ENCODE measurements around the gene GNAZ. TPM values are rescaled to one million over a fixed set of nuclear protein-coding genes. Genes with fewer than 3 reads are reported as not detected.

GNAZ gene
- polyA plus RNA-seq, 1 donor from 2014 or later: 52.0 TPM

DNA sequence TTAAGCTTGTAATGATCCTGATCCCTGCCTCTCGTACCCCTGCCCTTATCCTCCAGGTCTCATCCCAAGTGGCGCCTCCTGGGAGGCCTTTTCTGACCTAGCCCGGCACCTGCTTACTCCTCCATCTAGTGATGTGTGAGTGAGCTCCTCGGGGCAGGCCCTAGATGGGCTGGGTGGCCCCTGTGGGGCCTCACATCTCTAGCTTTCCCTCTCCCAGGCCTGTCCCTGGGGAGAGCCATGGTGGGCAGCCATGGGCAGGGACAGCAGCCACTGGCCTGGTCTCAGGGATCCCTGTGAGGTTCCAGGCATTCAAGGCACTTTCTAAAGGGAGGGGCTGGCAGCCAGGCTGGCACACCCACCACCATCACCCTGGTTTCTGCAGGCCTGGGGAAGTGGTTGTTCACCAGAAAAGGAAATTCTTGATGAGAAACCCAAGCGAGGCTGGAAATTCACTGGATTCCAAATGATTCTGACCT lies 27.9 kb downstream of the GNAZ start:
- no peak overlapping the region for H3K4me3 ChIP-seq (ENCODE audit: low read length)
- H3K9me2 ChIP-seq (ENCODE audit: insufficient read depth, low read length): no peaks in the 10 kb centered on the region
- no peak overlapping the region for H2AFZ ChIP-seq (ENCODE audit: low read depth, low read length)
- no peaks in the 10 kb centered on the region for H3K36me3 ChIP-seq (ENCODE audit: insufficient read depth, low read length)
- no peak overlapping the region for H3K9ac ChIP-seq (ENCODE audit: low read length)
- H3K27ac ChIP-seq (ENCODE audit: low read length): no peak overlapping the region
- H3K9me3 ChIP-seq (ENCODE audit: low read length): no peaks in the 10 kb centered on the region
- H4K20me1 ChIP-seq (ENCODE audit: insufficient read depth): no peaks in the 10 kb centered on the region
- H3K79me2 ChIP-seq (replicated peaks; ENCODE audit: insufficient read depth, low read length): peaks cover 9% of the 10 kb centered on the region
- H3K27me3 ChIP-seq (ENCODE audit: insufficient read depth, low read depth, low read length): no peaks in the 10 kb centered on the region
- no peak overlapping the region for H3K4me2 ChIP-seq (ENCODE audit: low read length)
- TF ChIP-seq RAD21 (conservative IDR thresholded peaks at IDR 0.05) (no peak), EZH2 (IDR thresholded peaks at IDR 0.05; ENCODE audit: borderline replicate concordance, insufficient read depth, low read length, poor library complexity, severe bottlenecking) (no peak), POLR2AphosphoS5 (IDR thresholded peaks at IDR 0.05) (no peak), EP300 (conservative IDR thresholded peaks at IDR 0.05; ENCODE audit: poor library complexity, severe bottlenecking) (no peak), SMC3 (conservative IDR thresholded peaks at IDR 0.05; ENCODE audit: poor library complexity) (no peak), CTCF (IDR thresholded peaks at IDR 0.05; ENCODE audit: poor library complexity, severe bottlenecking) (no peak), TAF1 (IDR thresholded peaks at IDR 0.05; ENCODE audit: low read depth) (no peak)
- TF ChIP-seq, protein P1, sequence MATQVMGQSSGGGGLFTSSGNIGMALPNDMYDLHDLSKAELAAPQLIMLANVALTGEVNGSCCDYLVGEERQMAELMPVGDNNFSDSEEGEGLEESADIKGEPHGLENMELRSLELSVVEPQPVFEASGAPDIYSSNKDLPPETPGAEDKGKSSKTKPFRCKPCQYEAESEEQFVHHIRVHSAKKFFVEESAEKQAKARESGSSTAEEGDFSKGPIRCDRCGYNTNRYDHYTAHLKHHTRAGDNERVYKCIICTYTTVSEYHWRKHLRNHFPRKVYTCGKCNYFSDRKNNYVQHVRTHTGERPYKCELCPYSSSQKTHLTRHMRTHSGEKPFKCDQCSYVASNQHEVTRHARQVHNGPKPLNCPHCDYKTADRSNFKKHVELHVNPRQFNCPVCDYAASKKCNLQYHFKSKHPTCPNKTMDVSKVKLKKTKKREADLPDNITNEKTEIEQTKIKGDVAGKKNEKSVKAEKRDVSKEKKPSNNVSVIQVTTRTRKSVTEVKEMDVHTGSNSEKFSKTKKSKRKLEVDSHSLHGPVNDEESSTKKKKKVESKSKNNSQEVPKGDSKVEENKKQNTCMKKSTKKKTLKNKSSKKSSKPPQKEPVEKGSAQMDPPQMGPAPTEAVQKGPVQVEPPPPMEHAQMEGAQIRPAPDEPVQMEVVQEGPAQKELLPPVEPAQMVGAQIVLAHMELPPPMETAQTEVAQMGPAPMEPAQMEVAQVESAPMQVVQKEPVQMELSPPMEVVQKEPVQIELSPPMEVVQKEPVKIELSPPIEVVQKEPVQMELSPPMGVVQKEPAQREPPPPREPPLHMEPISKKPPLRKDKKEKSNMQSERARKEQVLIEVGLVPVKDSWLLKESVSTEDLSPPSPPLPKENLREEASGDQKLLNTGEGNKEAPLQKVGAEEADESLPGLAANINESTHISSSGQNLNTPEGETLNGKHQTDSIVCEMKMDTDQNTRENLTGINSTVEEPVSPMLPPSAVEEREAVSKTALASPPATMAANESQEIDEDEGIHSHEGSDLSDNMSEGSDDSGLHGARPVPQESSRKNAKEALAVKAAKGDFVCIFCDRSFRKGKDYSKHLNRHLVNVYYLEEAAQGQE (IDR thresholded peaks at IDR 0.05; ENCODE audit: borderline replicate concordance): no peak
- H3F3A ChIP-seq (ENCODE audit: insufficient read depth, low read length, poor library complexity, severe bottlenecking): no peaks in the 10 kb centered on the region

- Histone ChIP-seq H3K27me3 (ENCODE audit: insufficient read depth, low read depth, low read length) (no peaks in the 10 kb centered on the region), H3K9me2 (ENCODE audit: insufficient read depth, low read length) (no peaks in the 10 kb centered on the region), H3K4me2 (ENCODE audit: low read length) (no peak overlapping the region), H2AFZ (ENCODE audit: low read depth, low read length) (no peak overlapping the region), H3K9ac (ENCODE audit: low read length) (no peak overlapping the region), H3K9me3 (ENCODE audit: low read length) (no peaks in the 10 kb centered on the region), H3K27ac (ENCODE audit: low read length) (no peak overlapping the region), H4K20me1 (ENCODE audit: insufficient read depth) (no peaks in the 10 kb centered on the region), H3F3A (ENCODE audit: insufficient read depth, low read length, poor library complexity, severe bottlenecking) (no peaks in the 10 kb centered on the region), H3K36me3 (ENCODE audit: insufficient read depth, low read length) (no peaks in the 10 kb centered on the region), H3K79me2 (replicated peaks; ENCODE audit: insufficient read depth, low read length) (peaks cover 9% of the 10 kb centered on the region), H3K4me3 (ENCODE audit: low read length) (no peak overlapping the region)
- TF ChIP-seq RAD21 (conservative IDR thresholded peaks at IDR 0.05) (no peak), EZH2 (IDR thresholded peaks at IDR 0.05; ENCODE audit: borderline replicate concordance, insufficient read depth, low read length, poor library complexity, severe bottlenecking) (no peak), MXI1 (conservative IDR thresholded peaks at IDR 0.05; ENCODE audit: poor library complexity, severe bottlenecking) (no peak), POLR2AphosphoS5 (IDR thresholded peaks at IDR 0.05) (no peak), EP300 (conservative IDR thresholded peaks at IDR 0.05; ENCODE audit: poor library complexity, severe bottlenecking) (no peak), CTCF (IDR thresholded peaks at IDR 0.05; ENCODE audit: poor library complexity, severe bottlenecking) (no peak), SMC3 (conservative IDR thresholded peaks at IDR 0.05; ENCODE audit: poor library complexity) (no peak), TAF1 (IDR thresholded peaks at IDR 0.05; ENCODE audit: low read depth) (no peak)
- TF ChIP-seq, protein P1 (IDR thresholded peaks at IDR 0.05; ENCODE audit: borderline replicate concordance): no peak
Measured at GRCh38 chr22:23098718-23099530, 28.6 kb downstream of the GNAZ start.
